Central memory CD4-positive, alpha-beta T cell (primary cell): ENCODE data around the gene MRPS33.
"Not testable (repeated sequence)": the region's sequence is repeated elsewhere in the genome, so short reads cannot be mapped to it uniquely, and the experiment has no call there.

ENCODE experiments used
- DNase-seq: peaks from one replicate; pipeline ENCODE4 v3.0.0; 2022

MRPS33 gene

DNA sequence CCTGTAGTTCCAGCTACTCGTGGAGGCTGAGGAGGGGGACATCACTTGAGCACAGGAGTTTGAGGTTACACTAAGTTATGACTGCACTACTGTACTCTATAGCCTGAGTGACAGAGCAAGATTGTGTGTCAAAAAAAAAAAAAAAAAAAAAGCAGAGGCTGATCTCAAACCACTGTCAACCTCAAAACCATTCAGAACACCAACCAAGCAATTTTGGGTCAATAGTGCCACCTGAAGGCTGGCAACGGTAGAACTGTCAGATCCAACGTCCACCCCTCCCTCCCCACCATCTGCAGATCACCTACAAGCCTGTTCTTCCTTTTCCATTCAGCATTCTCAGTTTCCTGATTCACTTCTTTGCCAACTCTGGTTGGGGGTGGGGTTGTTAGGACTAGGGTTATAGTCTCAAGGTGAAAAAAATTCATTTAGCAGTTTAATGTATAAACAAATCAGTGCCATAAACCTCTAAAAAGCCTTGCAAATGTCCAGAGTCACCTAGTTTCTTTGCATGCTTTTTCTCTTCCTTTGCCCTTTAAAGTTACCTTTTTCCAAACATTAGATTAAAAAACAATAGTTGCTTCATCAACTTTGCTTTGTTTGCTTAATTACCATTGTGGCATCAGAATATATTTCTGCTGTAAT is 2.6 kb downstream of the MRPS33 start:
- DNase-seq = peak; percentile 80

DNA sequence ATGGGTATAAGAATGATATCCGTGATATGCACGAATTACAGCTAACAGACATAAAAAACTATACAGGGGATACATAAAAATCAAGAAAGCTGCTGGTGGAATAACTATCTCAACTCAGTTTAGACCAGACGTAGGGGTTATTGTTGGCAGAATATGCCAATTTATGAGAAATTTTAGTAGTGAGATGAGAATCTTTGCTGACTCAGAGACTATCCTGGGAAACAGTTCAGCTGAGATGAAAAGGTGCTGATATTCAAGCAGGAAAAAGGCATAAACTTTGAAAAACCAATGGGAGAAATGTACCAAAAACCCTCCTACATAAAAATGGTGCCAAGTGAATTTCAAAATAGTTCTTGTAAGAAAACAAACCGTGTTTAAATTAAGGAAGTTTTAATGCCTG is 3.3 kb downstream of the MRPS33 start:
- DNase-seq = no peak

DNA sequence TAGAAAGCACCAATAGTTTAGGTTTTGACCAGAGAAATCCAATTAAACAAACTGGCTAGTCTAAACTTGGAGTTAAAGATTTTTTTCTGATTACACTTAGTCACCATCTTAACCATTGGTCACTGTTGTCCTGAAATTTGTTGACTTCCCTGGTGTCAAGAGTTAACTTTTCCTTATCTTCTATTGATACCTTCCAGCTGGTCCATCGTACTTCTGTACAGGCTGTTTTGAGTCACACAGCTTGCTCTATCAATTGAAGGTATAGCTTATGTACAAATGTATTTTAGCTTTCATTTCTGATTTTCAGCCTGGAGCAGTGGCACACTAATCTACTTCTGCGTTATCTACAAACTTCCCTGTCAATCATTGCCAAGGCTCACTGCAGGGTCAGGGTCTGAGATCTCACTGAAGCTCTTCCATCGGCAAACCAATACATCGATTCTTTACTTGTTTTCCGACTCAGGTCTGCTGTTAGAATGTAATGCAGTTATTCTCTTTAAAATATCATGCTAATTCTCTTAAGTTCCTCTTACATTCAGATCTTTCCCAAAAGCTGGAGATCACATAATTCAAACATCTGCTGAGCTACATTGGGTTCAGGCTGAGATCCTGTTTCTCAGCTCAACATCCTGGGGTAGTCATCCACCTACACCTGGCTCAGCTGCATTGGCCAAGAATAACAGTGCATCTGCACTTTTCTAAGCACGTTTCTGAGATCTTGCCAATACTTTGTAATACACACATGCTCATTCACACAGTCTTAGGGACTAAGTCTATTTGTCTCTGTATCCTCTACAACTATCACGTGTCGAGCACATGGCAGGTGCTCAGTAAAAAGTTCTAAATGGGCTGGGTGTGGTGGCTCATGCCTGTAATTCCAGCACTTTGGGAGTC is 11.3 kb downstream of the MRPS33 start:
- no peak for DNase-seq

DNA sequence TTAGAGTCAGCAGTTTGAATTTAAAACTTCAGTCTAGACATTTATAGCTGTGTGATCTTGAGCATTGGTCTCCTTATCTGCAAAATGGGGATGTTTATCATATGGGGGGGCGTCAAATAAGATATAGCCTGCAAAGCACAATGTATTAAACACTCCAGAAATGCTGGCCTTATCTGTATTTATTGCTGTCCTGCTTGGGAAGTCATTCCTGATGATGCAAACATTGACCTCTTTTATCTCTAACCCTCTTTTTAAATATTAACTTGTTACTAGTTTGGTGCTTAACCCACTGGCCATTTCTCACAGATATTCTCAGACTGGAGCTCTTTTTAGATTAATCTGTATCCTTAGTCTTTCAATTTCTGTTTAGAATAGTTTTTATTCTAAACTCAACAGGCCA is 13.2 kb downstream of the MRPS33 start:
- no peak for DNase-seq

DNA sequence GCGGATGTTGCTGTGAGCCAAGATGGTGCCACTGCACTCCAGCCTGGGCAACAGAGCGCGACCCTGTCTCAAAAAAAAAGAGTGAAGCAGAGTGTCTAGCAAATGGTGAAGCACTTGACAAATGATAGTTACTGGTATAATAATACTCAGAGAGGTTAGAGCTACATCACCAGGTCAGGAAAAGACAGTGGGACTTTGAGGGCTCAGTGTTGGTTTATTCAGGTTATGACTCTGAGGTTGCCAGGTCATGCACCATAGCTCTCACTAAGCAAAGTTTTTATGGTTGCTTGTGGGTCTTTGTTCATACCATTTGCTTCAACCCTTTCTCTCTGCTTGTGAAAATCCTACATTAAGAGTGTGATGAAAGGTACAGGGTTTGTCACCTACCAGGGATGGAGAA is 13.6 kb downstream of the MRPS33 start:
- no peak for DNase-seq

DNA sequence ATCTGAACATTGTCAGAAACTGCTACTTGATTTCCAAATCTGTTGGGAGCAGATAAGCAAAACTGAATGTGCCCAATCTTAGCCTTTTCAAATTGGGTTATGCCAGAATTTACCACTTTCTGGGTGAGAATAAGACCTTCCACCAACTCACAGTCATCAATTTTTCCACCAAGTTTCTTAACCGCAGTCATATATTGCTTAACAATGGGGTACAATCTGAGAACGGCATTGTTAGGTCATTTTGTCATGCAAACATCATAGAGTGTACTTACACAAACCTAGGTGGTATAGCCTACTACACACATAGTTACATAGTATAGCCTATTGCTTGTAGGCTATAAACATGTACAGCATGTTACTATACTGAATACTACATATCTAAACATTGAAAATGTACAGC is 16.0 kb downstream of the MRPS33 start:
- DNase-seq = no peak

DNA sequence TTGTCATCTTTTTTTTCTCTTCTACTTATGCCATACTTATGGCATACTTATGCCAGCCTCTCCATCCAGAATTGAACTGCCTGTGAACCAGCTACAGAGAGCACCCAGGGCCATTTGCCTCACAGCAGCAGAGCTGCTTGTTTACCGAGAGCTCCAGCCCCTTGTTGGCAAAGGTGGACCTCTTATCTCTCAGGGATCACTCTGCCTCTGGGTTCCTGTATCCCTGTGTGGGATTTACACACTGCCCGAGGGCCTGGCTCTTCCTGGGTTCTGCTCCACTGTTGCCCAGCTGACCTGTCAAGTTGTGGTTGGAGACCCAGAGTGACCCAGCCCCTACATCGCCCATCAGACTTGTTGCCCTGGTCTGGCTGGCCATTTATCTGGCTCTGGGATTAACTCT is 22.3 kb downstream of the MRPS33 start:
- DNase-seq = no peak

DNA sequence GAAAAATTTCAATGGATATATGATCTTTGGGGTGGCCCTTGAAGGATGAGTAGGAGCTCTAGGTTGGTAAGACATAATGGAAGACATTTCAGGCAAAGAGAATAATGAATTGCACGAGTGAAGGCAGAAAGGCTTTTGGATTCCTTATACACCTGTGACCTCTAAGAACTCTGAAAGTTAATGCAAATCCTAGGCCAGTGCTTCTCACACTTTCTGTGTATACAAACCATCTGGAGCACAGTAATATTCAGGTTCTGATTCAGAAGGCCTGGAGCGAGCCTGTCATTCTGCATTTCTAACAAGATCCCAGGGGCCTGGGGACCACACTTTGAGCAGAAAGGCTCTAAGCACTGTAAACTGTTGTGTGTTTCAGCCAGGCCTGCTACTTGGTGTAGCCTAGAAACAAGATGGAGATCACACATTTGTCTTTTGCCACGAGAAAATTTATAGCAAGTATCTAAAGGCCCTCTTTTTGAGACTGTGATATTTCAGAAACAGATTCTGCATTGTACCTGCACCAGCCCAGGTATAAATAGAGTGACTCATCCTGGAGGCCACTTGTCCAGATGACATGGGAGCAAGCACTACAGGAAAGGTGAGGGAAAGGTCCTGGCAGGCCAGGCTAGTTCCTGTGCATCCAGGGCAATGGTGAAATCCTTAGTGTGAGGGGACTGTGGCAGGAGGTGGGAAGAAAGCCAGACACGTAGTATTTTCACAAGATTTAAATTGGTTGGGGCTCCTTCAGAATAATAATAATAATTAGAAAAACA is 24.4 kb downstream of the MRPS33 start:
- DNase-seq = no peak

DNA sequence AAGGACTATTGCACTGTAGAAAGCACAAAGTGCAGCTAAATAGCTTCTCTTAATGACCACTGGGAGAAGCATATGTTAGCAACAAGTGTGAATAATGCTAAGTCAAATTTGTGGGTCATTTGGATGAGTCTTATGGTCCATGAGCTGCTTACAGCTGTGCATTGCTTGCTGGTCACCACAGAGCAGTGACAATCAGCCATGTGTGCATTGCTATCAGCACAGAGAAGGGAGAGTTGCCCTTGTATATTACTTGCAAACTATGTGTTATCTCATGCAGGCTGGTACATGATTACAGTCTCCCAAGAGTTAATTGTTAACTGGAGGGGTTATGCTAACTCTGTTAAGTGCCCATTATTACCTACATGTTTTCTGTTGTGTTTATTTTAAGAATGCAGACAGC is 25.7 kb downstream of the MRPS33 start:
- no peak for DNase-seq

DNA sequence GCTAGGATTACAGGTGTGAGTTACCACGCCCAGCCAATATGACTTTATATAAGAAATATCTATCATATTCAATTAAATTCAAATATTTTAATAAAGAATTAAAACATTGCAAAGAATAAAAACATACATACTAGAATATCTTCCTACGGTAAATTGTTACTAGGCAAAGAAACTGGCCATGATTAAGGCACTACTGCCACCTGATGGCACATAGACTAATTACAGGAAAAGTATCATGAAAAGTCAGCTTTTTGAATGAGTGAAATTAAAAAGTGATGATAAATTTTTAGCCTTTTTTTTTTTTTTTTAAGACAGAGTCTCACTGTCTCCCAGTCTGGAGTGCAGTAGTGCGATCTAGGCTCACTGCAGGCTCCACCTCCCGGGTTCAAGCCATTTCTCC is 30.9 kb downstream of the MRPS33 start:
- no peak for DNase-seq

DNA sequence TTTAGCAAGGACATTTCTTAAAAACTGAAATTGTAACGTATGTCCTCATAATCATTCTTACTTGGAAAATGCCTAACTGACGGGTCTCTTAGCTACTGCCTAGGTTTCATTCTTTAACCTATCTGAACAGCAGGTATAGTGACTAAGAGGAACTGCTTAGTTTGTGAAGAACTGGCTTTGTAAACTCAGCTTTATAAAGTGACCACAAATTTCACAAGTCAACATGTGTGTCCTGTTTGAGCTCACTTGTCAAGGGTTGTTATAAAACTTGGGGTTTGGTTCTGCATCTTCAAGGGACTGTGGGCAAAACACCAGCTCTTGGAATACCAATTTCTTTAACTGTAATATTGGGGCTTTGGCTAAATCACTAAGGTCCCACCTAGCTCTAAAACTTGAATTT is 32.2 kb downstream of the MRPS33 start:
- DNase-seq = no peak

DNA sequence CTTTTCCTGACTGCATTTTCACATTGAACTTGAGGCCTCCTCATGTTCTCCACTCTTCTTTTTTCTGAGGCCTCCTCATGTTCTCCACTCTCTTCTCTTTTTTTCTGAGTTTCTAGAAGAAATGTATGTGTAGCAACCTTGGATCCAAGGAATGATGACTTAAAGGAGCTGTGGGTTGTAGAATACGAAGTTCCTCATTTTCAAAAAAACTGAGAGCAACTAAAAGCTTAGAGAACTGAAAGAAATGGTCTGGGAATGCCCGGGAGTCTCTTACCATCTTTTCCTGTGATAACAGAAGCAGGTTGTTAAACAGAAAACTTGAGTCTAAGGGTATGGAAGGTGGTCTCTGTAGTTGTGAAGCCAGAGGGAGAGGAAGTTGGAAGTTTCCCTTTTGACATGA is 32.8 kb downstream of the MRPS33 start:
- DNase-seq = no peak

DNA sequence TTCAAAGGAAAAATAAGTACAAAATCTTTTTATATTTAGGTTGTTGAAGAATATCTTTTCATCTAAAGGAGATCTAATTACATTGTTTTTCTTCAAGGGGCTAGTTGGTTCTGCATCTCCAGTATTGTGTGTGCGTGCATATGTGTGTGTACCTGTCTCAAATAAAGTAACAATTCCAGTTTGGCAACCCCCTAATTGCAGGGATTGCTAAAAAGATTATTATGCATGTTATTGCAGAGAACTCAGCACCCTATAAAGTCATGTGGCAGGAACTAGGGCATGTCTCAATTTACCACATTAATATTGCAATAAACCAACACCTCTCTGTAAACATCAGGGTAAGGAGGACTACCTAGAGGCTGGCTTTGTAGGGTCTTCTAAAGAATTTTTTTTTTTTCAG is 37.0 kb downstream of the MRPS33 start:
- DNase-seq = no peak

DNA sequence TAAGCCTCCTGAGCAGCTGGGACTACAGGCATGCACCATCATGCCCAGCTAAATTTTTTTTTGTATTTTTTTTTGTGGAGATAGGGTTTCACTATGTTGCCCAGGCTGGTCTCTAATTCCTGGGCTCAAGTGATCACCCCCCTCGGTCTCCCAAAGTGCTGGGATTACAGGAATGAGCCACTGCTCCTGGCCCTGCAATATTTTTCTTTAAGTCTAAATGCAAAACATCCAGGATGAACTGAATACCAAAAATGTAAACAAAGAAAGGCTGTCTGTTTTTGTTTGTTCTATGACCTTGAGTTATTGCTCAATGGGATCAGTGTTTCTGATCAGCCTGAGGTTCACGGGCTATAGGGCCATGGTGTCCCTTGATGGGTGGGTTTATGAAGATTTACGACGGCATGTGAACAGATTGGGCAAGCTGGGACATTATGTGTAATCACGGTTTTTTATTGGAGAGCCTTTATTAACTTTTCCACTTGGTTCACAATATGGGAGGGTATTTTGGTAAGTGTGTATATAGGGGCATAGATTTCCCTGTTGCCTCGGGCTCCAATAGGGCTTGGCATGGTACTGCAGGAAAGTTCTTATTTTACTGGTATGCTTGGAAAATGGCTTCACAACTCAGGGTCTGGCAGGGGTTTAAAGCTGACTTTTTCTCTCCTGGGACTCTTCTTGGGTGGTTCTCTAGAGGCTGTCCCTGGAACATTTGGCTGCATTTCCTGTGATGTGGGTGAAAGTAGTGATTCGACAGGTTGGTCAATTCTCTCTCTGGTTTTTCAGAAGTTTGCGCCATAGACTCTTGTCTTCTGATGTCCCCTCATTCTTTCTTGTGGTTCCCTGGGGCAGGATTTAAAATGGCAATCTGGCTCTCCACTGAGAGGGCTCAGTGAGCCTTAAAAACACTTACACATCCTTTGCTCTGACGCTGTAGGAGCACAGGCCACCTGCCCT is 41.6 kb downstream of the MRPS33 start:
- no peak for DNase-seq

DNA sequence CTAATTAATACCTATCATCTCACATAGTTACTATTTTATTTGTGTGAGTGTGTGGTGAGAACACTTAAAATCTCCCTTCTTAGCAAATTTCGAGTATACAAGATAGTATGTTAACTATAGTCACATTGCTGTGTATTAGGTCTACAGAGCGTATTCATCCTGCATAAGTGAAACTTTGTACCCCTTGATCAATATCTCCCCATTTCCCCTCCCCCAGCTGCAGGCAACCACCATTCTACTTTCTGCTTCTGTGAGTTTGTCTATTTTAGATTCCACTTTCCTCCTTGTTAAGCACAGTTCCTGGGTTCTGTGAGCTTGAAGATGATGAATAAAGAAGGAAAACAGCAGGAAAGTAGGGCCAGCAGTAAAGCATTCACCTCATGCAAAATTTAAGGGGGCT is 42.4 kb downstream of the MRPS33 start:
- no peak for DNase-seq

DNA sequence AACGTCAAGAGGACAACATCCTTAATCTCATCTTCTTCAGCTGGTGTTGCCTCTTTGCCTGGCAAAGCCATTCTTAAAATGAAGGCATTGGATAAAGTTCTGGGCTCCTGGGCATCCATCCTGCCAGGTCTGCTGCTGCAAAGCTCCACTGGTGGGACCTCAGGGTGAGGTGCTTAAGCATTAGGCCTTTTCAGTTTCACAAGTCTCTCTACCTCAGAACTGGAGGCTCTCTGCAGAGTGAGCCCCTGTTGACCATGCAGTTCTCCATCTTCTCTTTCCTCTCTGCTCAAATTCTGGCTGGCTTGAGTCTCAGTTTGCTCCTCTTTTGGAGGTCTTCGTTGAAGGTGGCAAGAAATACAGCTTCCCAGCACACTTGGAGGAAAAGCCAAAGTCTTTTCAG is 47.3 kb downstream of the MRPS33 start:
- DNase-seq = no peak

DNA sequence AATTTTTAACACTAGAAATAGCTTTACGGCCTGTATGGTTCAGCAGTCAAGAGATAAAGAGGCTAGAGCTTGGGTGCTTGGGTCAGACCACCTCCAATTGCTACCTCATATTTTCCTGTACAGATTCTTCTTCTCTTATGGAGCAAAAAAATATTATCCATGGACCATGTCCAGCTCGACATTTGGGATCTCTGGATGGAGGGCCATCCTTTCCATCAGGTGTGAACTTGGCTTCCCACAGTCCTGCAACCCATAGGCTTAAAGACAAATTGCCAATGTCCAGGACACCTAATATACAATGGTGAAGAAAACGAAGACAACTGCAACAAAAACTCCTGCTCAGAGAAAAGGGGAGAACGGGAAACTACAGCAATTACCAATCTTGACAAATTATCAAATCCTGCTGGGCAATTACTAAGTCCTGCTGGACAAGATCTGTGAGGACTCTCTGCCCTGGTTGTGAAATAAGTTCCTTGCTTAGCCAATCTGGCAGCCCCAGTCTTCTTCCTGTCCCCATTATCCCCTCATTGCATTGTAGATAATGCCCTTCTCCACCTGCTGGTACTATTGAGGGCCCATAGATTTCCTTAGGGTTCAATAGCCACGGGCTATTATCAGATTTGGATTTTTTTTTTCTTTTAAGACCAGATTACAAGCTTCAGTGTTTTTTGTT is 48.1 kb downstream of the MRPS33 start:
- DNase-seq = no peak

DNA sequence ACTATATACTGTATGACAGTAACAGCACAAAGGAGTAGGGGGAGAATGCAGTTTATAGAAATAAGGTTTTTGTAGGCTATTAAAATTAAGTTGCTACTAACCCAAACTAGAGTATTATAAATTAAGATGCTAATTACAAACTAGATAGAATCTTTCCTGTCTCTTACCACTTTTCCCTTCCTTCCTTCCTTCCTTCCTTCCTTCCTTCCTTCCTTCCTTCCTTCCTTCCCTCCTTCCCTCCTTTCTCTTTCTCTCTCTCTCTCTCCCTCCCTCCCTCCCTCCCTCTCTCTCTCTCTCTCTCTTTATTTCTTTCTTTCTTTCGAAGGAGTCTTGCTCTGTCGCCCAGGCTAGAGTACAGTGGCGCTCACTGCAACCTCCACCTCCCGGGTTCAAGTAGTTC is 53.6 kb downstream of the MRPS33 start:
- DNase-seq = no peak

DNA sequence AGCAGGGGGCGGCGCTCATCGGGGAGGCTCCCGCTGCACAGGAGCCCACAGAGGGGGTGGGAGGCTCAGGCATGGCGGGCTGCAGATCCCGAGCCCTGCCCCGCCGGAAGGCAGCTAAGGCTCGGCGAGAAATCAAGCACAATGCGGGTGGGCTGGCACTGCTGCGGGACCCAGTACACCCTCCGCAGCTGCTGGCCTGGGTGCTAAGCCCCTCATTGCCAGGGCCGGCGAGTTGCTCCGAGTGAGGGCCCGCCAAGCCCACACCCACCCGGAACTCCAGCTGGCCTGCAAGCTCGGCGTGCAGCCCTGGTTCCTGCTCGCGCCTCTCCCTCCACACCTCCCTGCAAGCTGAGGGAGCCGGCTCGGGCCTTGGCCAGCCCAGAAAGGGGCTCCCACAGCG is 57.8 kb downstream of the MRPS33 start:
- not testable (repeated sequence) for DNase-seq
